K562 (cell line): Measurements from ENCODE around the gene KLC1. TPM values are rescaled to one million over a fixed set of nuclear protein-coding genes. Genes with fewer than 3 reads are reported as not detected.

Source experiments
- ATAC-seq: fragments of 200-7000 bp; cut with Tn5 transposase; 3 replicates; pipeline ENCODE4 v1.9.1; 2020; ENCODE audit warnings: moderate library complexity
- BruUV-seq: library from RNA; stranded (reverse); fragments of 400-500 nt; replicated peaks from 2 replicates; lab custom pipeline; 2021; lab: Mats Ljungman, UMichigan
- CTCF ChIA-PET: fragments of 300-600 bp; formaldehyde crosslinking; extraction: SDS; loops from one replicate; lab custom pipeline; 2021; ENCODE audit warnings: low intra/inter-chr PET ratio; lab: Yijun Ruan, JAX
- POLR2A ChIA-PET: fragments of 300-600, 350-650 bp; sonication (Branson Sonifier 250); formaldehyde crosslinking; extraction: SDS; loops from one replicate; lab custom pipeline; 2021; ENCODE audit warnings: antibody characterized with exemption, inconsistent platforms; lab: Yijun Ruan, JAX
- DNase-seq, 4 experiments: peaks; one replicate each; pipeline versions ENCODE4 v3.0.0 to v3.0.0-alpha.2; 2011 to 2018; ENCODE audit warnings: low spot score in 3 of 4, mixed read lengths in 3 of 4; ENCODE audit errors: extremely low read depth in 1 of 4
- FAIRE-seq: peaks from 2 replicates; lab custom pipeline; 2011; peaks lifted over from hg19 to GRCh38; lab: Jason Lieb, UNC
- H2AFZ ChIP-seq: 2 replicates; pipeline ENCODE4 v1.6.0; 2011; ENCODE audit warnings: low read depth, low read length, control low read depth, inconsistent platforms
- H3K27ac ChIP-seq: fragments of 200-600 bp; 3 replicates; pipeline ENCODE4 v1.8.0; 2011; ENCODE audit warnings: low read depth, mild to moderate bottlenecking, control low read depth, inconsistent platforms, low read length, moderate library complexity, mixed read lengths; ENCODE audit errors: extremely low read depth
- H3K27me3 ChIP-seq, 2 experiments: fragments of 300-600 bp in 1 of 2; 2 replicates in 1 of 2; 3 replicates in 1 of 2; pipeline versions ENCODE4 v1.6.0 to v1.8.0; 2011; ENCODE audit warnings: inconsistent platforms in 2 of 2, low read length in 2 of 2, mild to moderate bottlenecking in 1 of 2, mixed read lengths in 1 of 2, moderate library complexity in 1 of 2; ENCODE audit not compliant: control insufficient read depth in 2 of 2, insufficient read depth in 2 of 2
- H3K36me3 ChIP-seq: fragments of 300-600 bp; 3 replicates; pipeline ENCODE4 v1.8.0; 2011; ENCODE audit warnings: mild to moderate bottlenecking, low read length, inconsistent platforms; ENCODE audit not compliant: control insufficient read depth, insufficient read depth
- H3K4me1 ChIP-seq, 2 experiments: fragments of 200-600 bp in 1 of 2; replicated peaks in 1 of 2; 2 replicates in 1 of 2; 3 replicates in 1 of 2; pipeline versions ENCODE4 v1.5.1 to v1.8.0; 2011; ENCODE audit warnings: inconsistent platforms in 2 of 2, low read length in 2 of 2, mild to moderate bottlenecking in 1 of 2, mixed read lengths in 1 of 2, moderate library complexity in 1 of 2; ENCODE audit not compliant: control insufficient read depth in 2 of 2, insufficient read depth in 2 of 2
- H3K4me2 ChIP-seq: 2 replicates; pipeline ENCODE4 v1.6.1; 2011; ENCODE audit warnings: low read length, control low read depth, inconsistent platforms, mixed read lengths; ENCODE audit not compliant: insufficient read depth
- H3K4me3 ChIP-seq: fragments of 200-600 bp; sonication (generic), shearing (Covaris generic); 2 replicates; pipeline ENCODE4 v1.5.1; 2016; ENCODE audit warnings: control low read depth, inconsistent platforms
- H3K79me2 ChIP-seq: fragments of 200-600 bp; 3 replicates; pipeline ENCODE4 v1.8.0; 2011; ENCODE audit warnings: low read length, inconsistent platforms; ENCODE audit not compliant: control insufficient read depth, insufficient read depth
- H3K9ac ChIP-seq, 2 experiments: 2 replicates each; pipeline versions ENCODE4 v1.6.0 to v1.6.1; 2011; ENCODE audit warnings: low read depth in 2 of 2, low read length in 2 of 2, control low read depth in 1 of 2, inconsistent platforms in 1 of 2, mild to moderate bottlenecking in 1 of 2, mixed read lengths in 1 of 2; ENCODE audit not compliant: insufficient read depth in 1 of 2
- H3K9me1 ChIP-seq: one replicate; pipeline ENCODE4 v1.6.0; 2011; ENCODE audit warnings: inconsistent platforms, mild to moderate bottlenecking, low read length, moderate library complexity; ENCODE audit not compliant: control insufficient read depth, insufficient read depth
- H3K9me3 ChIP-seq: replicated peaks from 2 replicates; pipeline ENCODE4 v1.5.1; 2011; ENCODE audit warnings: low read depth, low read length, inconsistent platforms; ENCODE audit not compliant: control insufficient read depth, insufficient read depth
- H4K20me1 ChIP-seq: replicated peaks from 2 replicates; pipeline ENCODE4 v1.6.1; 2011; ENCODE audit warnings: low read length, inconsistent platforms, mixed read lengths; ENCODE audit not compliant: control insufficient read depth, insufficient read depth
- GTF2E2 ChIP-seq: fragments of 200-800 bp; sonication (Bioruptor generic); IDR thresholded peaks from 2 replicates; pipeline ENCODE4 v1.6.1; 2016; ENCODE audit warnings: missing genetic modification characterization, missing compliant biosample characterization
- JUN ChIP-seq, 2 experiments: sonication (generic) in 1 of 2; formaldehyde crosslinking in 1 of 2; IDR thresholded peaks; 2 replicates each; pipeline versions ENCODE4 v1.6.1 to v1.8.0; 2012 to 2022; ENCODE audit warnings: borderline replicate concordance in 2 of 2, mild to moderate bottlenecking in 2 of 2, improper control_type of control experiment in 1 of 2, low read depth in 1 of 2, low read length in 1 of 2, missing genetic modification reagents in 1 of 2
- KHSRP ChIP-seq: fragments of 450-650 bp; IDR thresholded peaks from 2 replicates; pipeline ENCODE4 v1.6.1; 2017
- MTA2 ChIP-seq: fragments of 450-650 bp; IDR thresholded peaks from 2 replicates; pipeline ENCODE4 v1.6.1; 2016; ENCODE audit warnings: low read depth
- MYNN ChIP-seq, 2 experiments: sonication (generic); formaldehyde crosslinking in 1 of 2; IDR thresholded peaks; 2 replicates each; pipeline versions ENCODE4 v1.5.0 to v1.6.1; 2016 to 2020; ENCODE audit warnings: antibody characterized with exemption in 1 of 2, missing genetic modification reagents in 1 of 2
- NCOA6 ChIP-seq: fragments of 450-650 bp; IDR thresholded peaks from 2 replicates; pipeline ENCODE4 v1.6.1; 2017; ENCODE audit warnings: mild to moderate bottlenecking
- PML ChIP-seq: IDR thresholded peaks from 2 replicates; pipeline ENCODE4 v1.6.1; 2012; ENCODE audit warnings: low read length, inconsistent platforms
- POLR2H ChIP-seq: IDR thresholded peaks from 2 replicates; pipeline ENCODE4 v1.6.1; 2016; ENCODE audit warnings: missing genetic modification characterization, low read depth, mild to moderate bottlenecking, control low read depth, missing compliant biosample characterization, moderate library complexity
- SREBF1 ChIP-seq: fragments of 150-350 bp; IDR thresholded peaks from 2 replicates; pipeline ENCODE4 v1.6.1; 2014; ENCODE audit warnings: antibody characterized with exemption, low read depth, low read length, borderline replicate concordance
- ZC3H11A ChIP-seq: IDR thresholded peaks from 2 replicates; pipeline ENCODE4 v1.6.1; 2012; ENCODE audit warnings: low read depth, low read length, improper control_type of control experiment
- ZNF175 ChIP-seq: fragments of 200-800 bp; sonication (Bioruptor generic); IDR thresholded peaks from 2 replicates; pipeline ENCODE4 v1.6.1; 2016; ENCODE audit warnings: low read depth, mild to moderate bottlenecking, missing genetic modification characterization, missing compliant biosample characterization
- ZNF217 ChIP-seq: sonication (generic); formaldehyde crosslinking; IDR thresholded peaks from 2 replicates; pipeline ENCODE4 v1.8.0; 2022; ENCODE audit warnings: mild to moderate bottlenecking, missing genetic modification reagents
- ZZZ3 ChIP-seq: fragments of 450-650 bp; IDR thresholded peaks from 2 replicates; pipeline ENCODE4 v1.6.1; 2016; ENCODE audit warnings: antibody characterized with exemption, mild to moderate bottlenecking, moderate library complexity
- WGBS: fragments of 100-300 bp; shearing (Covaris generic); methylation state at CpG from one replicate; pipeline ENCODE4 v1.1.6; 2016; ENCODE audit warnings: low coverage, mixed read lengths; ENCODE audit not compliant: insufficient coverage; ENCODE audit errors: missing lambda C conversion rate; 5-methylcytosine and 5-hydroxymethylcytosine counted together
- in situ Hi-C: fragments of 300-500 bp; cut with MboI; formaldehyde crosslinking; loops from 4 replicates; pipeline ENCODE4 v1.15.0; 2018; ENCODE audit warnings: inconsistent platforms, mixed read lengths
- intact Hi-C: fragments of 100-400 bp; cut with micrococcal nuclease; formaldehyde crosslinking; loops from 2 replicates; pipeline ENCODE4 v1.14.2; 2022
- polyA plus RNA-seq, 8 experiments: library from polyadenylated mRNA; depleted of rRNA in 4 of 8; stranded (reverse) in 5 of 8; unstranded in 3 of 8; fragments of >200 nt; fragmentation: Nextera tagmentation in 2 of 8; fragmentation: Illumina TruSeq in 1 of 8; extraction: Ambion mirVana in 2 of 8; extraction: Trizol in 1 of 8; gene quantifications; 2 replicates each; pipeline versions ENCODE4 v1.2.1 to v1.2.3, GENCODE V29; 2011 to 2014; ENCODE audit warnings: inconsistent platforms in 1 of 8, missing spikeins in 1 of 8
- total RNA-seq, 7 experiments: library from RNA; depleted of rRNA in 6 of 7; stranded (reverse); fragments of >200 nt in 6 of 7; fragmentation: Illumina TruSeq in 2 of 7; extraction: Trizol in 2 of 7; gene quantifications; 2 replicates each; pipeline versions ENCODE4 v1.2.1 to v1.2.3, GENCODE V29; 2011 to 2021; ENCODE audit warnings: low replicate concordance in 1 of 7
- TF ChIP-seq, protein P1 (sequence below), 2 experiments: fragments of 450-650 bp in 1 of 2; IDR thresholded peaks; 2 replicates each; pipeline ENCODE4 v1.6.1; 2011 to 2017; ENCODE audit warnings: low read depth in 2 of 2, antibody characterized with exemption in 1 of 2, borderline replicate concordance in 1 of 2, low read length in 1 of 2, mild to moderate bottlenecking in 1 of 2, mixed read lengths in 1 of 2; ENCODE audit not compliant: control insufficient read depth in 1 of 2
- TF ChIP-seq, protein P2 (sequence below): fragments of 450-650 bp; conservative IDR thresholded peaks from 2 replicates; pipeline ENCODE4 v1.6.1; 2016; ENCODE audit warnings: missing genetic modification characterization, low read depth, mild to moderate bottlenecking, control low read depth, missing compliant biosample characterization
- TF ChIP-seq, protein P3 (sequence below): fragments of 450-650 bp; formaldehyde crosslinking; IDR thresholded peaks from 2 replicates; pipeline ENCODE4 v1.4.0; 2020; ENCODE audit warnings: mild to moderate bottlenecking, moderate library complexity

The KLC1 gene
- total and polyA plus RNA-seq, 9 of the 15 experiments (the other 6 are each of a cell fraction or from before 2014, with no cell fraction given): 4.9 to 134 (median 54.8) TPM

DNA sequence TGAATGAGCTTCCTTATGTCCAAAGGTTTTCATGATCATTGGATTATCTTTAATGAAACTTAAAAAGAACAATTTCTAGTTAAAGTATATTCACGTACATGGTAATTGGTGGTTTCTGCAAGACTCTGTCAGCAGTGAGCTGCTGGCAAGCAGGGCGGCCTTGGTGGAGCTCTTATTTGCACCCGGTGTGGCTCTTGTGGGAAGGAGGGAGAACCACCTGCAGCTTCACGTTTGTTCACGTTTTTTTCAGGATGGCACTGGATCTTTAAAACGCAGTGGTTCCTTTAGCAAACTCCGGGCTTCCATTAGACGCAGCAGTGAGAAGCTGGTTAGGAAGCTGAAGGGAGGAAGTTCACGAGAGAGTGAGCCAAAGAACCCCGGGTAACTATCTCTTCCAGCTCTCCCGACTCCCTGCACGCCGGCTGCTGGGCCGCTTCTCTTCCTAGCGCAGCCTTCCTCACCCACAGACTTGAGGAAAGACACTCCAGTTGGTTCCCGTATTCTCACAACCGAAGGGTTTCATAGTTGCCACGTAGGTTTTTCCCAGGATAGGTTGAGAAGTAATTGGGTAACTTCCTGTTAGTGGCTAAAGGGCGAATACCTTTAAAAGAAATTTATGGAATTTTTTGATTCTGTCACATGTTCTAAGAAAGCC is 57.9 kb downstream of the KLC1 start:
- Histone ChIP-seq H3K27me3 (no peaks in the 10 kb centered on the region), H3K4me2 (no peak overlapping the region), H3K4me3 (no peak overlapping the region), H3K36me3 (peaks cover 61% of the 10 kb centered on the region; the same call in 1 of the 3 replicates), H3K9me1 (no peaks in the 10 kb centered on the region), H3K27ac (no peak overlapping the region), H2AFZ (no peak overlapping the region), H3K79me2 (no peaks in the 10 kb centered on the region), H3K9ac (no peak overlapping the region), H4K20me1 (no peaks in the 10 kb centered on the region)
- WGBS: 87% methylated on average over 17 of the region's 19 CpGs
- CTCF ChIA-PET: no interaction called here
- no peak for FAIRE-seq
- BruUV-seq: no TSS peak
- intact Hi-C loops: loop anchor here (10.0 kb wide), 1 partner anchor 112 kb away; no protein-coding TSS in a partner anchor
- DNase-seq: no peak
- in situ Hi-C loops: no loop called here
- POLR2A ChIA-PET: interaction anchor here (0.7 to 1.8 kb wide), 2 partner anchors 8 to 16 kb away, joined by 4 read pairs; no protein-coding TSS in a partner anchor
- TF ChIP-seq ZZZ3: no peak
- TF ChIP-seq ZNF175: no peak
- no peak for TF ChIP-seq JUN (IDR thresholded peaks at IDR 0.05; ENCODE audit: borderline replicate concordance, low read depth, low read length)
- no peak for TF ChIP-seq JUN (CRISPR knock-in tag; IDR thresholded peaks at IDR 0.05; ENCODE audit: borderline replicate concordance)
- TF ChIP-seq POLR2H: no peak
- no peak for TF ChIP-seq MTA2
- TF ChIP-seq, protein P1, sequence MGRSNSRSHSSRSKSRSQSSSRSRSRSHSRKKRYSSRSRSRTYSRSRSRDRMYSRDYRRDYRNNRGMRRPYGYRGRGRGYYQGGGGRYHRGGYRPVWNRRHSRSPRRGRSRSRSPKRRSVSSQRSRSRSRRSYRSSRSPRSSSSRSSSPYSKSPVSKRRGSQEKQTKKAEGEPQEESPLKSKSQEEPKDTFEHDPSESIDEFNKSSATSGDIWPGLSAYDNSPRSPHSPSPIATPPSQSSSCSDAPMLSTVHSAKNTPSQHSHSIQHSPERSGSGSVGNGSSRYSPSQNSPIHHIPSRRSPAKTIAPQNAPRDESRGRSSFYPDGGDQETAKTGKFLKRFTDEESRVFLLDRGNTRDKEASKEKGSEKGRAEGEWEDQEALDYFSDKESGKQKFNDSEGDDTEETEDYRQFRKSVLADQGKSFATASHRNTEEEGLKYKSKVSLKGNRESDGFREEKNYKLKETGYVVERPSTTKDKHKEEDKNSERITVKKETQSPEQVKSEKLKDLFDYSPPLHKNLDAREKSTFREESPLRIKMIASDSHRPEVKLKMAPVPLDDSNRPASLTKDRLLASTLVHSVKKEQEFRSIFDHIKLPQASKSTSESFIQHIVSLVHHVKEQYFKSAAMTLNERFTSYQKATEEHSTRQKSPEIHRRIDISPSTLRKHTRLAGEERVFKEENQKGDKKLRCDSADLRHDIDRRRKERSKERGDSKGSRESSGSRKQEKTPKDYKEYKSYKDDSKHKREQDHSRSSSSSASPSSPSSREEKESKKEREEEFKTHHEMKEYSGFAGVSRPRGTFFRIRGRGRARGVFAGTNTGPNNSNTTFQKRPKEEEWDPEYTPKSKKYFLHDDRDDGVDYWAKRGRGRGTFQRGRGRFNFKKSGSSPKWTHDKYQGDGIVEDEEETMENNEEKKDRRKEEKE (IDR thresholded peaks at IDR 0.05; ENCODE audit: borderline replicate concordance in 1 of 2, control insufficient read depth in 1 of 2, low read depth in 2 of 2, low read length in 1 of 2): no peak
- TF ChIP-seq, protein P2, sequence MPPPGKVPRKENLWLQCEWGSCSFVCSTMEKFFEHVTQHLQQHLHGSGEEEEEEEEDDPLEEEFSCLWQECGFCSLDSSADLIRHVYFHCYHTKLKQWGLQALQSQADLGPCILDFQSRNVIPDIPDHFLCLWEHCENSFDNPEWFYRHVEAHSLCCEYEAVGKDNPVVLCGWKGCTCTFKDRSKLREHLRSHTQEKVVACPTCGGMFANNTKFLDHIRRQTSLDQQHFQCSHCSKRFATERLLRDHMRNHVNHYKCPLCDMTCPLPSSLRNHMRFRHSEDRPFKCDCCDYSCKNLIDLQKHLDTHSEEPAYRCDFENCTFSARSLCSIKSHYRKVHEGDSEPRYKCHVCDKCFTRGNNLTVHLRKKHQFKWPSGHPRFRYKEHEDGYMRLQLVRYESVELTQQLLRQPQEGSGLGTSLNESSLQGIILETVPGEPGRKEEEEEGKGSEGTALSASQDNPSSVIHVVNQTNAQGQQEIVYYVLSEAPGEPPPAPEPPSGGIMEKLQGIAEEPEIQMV (tag): no peak
- no peak for TF ChIP-seq NCOA6
- no peak for TF ChIP-seq KHSRP
- TF ChIP-seq SREBF1: no peak
- TF ChIP-seq PML: no peak
- TF ChIP-seq ZNF217 (CRISPR knock-in tag): no peak
- no peak for TF ChIP-seq GTF2E2 (tag)
- TF ChIP-seq, protein P3, sequence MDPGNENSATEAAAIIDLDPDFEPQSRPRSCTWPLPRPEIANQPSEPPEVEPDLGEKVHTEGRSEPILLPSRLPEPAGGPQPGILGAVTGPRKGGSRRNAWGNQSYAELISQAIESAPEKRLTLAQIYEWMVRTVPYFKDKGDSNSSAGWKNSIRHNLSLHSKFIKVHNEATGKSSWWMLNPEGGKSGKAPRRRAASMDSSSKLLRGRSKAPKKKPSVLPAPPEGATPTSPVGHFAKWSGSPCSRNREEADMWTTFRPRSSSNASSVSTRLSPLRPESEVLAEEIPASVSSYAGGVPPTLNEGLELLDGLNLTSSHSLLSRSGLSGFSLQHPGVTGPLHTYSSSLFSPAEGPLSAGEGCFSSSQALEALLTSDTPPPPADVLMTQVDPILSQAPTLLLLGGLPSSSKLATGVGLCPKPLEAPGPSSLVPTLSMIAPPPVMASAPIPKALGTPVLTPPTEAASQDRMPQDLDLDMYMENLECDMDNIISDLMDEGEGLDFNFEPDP (CRISPR knock-in tag): no peak
- TF ChIP-seq MYNN (IDR thresholded peaks at IDR 0.05): no peak
- no peak for TF ChIP-seq MYNN (CRISPR knock-in tag; IDR thresholded peaks at IDR 0.05)
- TF ChIP-seq ZC3H11A: no peak
- TF ChIP-seq, all 486 proteins: peak for 0
- Histone ChIP-seq H3K9me3 (no peaks in the 10 kb centered on the region), H3K4me1 (no peaks in the 10 kb centered on the region)
- ATAC-seq: no peak
